Measurements from ENCODE around the gene TMEM175.

Gene TMEM175

DNA sequence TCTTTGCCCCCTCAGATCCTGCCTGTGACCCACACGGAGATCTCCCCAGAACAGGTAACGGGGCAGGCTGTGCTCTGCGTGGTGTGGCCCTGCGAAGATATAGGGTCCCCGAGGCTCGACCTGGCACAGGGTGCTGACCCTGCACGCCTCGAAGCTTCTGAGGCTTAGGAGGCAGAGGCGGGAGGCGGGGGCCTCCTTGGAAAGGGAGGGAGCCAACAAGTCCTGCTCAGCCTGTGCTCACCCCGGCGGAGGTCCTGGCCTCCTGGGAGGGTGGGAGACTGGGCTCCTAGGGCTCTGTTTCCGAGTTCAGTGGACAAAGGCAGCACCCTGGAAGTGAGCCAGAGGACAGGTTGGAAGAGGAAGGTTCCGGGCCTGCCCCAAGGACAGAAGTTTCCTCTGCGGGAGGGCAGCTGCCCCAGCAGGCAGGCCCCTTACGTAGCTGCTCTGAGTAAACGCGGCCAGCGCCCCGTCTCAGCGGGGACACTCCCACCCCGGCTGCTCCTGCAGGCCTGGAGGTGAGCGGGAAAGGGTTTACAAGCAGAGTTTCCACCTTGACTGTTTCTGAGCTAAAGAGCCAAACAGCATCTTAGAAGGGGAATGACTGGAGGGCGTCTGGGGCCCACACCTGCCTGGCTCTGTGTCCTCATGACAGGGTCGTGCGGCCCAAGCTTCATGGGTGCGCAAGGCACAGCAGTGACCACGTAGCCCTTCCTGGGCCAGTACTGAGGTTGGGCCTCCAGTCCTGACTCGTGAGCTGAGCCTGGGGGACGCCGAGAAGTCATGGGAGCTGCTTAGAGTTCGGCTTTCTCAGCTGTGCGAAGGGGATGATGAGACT is 16.1 kb downstream of the TMEM175 start:
- no peak for DNase-seq

- no peak for DNase-seq
Measured at GRCh38 chr4:948936-949300, 16.7 kb downstream of the TMEM175 start.

DNA sequence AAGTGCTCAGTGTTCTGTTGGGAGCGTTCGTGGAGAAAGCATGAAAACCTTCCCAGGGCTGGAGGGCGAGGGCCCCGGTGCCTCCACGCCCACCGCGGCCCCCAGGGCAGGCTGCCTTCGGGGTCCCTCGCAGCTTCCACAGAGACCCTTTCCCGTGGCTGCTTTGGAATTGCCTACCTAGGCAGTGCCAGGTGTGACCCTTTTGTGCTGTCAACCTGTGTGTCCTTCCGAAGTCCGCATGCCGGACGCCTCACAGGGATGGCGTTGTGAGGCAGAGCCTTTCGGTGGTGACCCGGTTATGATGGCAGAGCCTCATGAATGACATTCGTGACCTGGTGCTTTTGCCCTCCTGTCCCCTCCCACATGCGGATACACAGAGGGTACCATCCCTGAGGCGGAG is 17.4 kb downstream of the TMEM175 start:
- DNase-seq = no peak

DNA sequence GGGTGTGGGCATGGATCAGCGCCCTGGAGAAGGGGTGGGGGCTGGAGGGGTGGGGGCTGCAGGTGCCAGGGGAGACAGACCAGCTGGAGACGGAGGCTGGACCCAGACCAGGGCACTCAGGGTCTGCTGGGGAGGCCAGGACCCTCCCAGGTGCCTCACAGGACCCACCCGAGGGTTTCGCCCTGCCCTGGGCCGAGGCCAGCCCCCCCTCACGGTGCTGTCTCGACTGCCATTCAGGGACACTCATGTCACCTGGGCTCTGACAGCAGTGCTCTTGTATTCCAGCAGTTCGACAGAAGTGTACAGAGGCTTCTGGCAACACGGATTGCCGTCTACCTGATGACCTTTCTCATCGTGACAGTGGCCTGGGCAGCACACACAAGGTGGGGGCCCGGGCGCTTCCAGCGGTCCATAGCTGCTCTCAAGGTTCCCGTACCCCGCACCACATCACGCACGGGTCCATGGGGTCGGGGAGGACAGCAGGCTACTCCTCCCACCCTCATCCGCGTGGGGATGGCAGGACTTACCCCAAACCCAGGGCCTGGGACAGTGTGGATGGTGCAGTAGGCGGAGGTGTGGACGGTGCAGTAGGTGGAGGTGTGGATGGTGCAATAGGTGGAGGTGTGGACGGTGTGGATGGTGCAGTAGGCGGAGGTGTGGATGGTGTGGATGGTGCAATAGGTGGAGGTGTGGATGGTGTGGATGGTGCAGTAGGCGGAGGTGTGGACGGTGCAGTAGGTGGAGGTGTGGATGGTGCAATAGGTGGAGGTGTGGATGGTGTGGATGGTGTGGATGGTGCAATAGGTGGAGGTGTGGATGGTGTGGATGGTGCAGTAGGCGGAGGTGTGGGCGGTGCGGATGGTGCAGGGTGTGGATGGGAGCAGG is 18.1 kb downstream of the TMEM175 start:
- no peak for DNase-seq

DNA sequence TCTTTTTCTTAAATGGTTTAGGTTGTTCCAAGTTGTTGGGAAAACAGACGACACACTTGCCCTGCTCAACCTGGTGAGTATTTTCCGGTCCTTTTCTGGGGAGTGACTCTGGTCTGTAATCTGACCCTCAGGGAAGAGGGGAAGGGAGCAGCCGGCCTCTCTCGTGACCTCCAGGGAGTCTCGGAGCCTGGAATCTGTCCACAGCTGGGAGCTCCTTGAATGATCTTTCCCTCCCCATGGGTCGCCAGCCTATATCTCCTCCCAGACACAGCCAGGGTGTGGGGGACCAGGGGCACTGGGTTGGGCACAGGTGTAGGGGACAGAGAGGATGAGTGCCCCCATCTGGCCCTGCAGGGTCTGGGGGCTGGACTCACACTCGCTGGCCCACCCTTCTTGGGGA is 18.9 kb downstream of the TMEM175 start:
- no peak for DNase-seq

DNA sequence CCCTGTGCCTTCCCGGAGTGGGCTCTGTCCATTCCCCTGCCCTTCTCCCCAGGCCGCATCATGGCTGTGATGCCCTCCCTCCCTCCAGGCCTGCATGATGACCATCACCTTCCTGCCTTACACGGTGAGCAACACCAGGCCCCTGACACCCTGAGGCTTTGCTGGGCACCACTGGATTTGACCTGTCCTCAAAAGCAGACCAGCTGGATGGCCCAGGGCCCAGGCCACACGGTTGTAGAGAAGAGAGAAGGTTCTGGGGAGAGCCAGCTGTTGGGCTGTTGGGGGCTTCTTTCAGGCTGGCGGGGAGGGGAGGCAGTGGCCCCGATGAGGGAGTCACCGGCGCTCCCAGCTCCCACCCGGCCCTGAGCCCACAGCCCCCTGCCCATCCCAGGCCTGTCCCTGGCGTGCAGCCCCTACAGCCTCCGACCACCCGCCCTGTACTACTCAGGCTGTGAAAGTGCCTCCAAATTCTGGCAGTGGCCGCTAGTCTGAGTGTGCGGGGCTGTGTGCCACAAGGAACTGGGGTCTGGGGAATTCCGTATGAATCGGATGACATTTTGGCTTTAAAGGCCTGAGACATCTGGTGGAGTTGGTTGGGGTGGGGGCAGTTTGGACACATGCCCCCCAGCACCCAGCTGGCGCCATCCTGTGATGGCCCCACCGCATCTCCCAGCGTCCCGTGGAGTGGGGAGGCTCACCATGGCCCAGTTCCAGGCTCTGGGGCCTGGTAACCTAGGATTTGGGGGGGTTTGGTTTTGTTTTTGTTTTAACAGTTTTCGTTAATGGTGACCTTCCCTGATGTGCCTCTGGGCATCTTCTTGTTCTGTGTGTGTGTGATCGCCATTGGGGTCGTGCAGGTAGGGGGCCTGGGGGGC is 19.6 kb downstream of the TMEM175 start:
- DNase-seq = no peak

DNA sequence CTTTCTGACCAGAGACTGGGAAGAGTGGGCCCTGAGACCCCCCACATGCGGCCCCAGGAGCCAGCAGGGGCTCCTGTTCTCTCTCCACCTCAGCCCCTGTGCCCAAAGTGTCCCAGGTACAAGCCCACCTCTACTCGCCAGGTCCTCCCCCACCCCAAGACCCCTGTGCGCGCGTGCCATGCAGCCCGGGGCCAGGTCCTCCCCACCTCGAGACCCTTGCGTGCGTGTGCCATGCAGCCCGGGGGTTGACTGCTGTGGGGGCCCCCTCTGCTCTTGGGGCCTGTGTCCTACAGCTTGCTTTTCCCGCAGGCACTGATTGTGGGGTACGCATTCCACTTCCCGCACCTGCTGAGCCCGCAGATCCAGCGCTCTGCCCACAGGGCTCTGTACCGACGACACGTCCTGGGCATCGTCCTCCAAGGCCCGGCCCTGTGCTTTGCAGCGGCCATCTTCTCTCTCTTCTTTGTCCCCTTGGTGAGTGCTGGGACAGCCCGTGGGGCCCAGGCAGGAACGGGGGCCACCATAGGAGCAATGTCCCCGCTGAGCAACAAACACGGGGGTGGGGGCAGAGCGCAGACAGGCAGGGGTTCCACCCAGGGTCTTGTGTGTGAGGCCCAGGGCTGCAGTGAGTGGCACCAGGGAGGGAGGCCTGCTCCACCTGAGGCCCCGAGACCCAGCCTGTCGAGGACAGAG is 20.8 kb downstream of the TMEM175 start:
- DNase-seq = no peak

DNA sequence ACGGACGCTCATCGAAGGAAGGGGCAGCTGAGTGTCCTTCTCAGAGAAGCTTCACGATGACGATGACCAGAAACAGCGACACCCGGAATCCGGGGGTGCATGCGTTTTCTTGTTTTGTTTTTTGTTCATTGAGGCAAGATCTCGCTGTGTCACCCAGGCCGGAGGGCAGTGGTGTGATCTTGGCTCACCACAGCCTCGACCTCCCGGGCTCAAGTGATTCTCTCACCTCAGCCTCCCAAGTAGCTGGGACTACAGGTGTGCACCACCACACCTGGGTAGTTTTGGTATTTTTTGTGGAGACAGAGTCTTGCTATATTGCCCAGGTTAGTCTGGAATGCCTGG is 21.3 kb downstream of the TMEM175 start:
- DNase-seq = no peak

DNA sequence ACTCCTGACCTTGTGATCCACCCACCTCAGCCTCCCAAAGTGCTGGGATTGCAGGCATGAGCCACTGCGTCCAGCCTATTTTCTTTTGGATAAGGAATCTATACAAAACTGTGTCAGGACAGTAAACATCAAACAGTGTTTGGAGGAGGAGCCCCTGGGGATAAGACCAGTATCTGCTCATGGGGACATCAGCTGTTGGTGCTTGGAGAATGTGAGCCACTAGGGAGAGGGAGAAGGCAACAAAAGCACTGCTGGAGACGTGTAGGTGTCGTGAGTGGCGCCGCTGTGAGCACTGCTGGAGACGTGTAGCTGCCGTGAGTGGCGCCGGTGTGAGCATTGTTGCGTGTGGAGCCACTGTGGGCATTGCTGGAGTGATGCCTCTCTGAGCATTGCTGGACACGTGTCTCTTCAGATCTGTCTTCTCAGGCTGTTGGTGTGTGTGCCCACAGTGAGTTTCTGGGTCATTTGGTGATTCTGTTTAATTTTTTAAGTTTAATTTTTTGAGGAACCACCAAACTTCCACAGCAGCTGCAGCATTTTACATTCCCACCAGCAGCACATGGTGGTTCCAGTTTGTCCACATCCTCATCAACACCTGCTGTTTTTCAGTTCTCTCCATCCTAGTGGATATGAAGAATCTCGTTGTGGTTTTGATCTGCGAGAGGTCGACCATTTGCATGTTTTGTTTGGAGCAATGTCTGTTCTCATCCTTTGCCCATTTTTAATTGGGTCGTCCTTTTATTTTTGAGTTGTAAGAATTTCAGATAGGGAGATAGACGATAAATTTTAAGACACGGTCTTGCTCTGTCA is 22.2 kb downstream of the TMEM175 start:
- no peak for DNase-seq

DNA sequence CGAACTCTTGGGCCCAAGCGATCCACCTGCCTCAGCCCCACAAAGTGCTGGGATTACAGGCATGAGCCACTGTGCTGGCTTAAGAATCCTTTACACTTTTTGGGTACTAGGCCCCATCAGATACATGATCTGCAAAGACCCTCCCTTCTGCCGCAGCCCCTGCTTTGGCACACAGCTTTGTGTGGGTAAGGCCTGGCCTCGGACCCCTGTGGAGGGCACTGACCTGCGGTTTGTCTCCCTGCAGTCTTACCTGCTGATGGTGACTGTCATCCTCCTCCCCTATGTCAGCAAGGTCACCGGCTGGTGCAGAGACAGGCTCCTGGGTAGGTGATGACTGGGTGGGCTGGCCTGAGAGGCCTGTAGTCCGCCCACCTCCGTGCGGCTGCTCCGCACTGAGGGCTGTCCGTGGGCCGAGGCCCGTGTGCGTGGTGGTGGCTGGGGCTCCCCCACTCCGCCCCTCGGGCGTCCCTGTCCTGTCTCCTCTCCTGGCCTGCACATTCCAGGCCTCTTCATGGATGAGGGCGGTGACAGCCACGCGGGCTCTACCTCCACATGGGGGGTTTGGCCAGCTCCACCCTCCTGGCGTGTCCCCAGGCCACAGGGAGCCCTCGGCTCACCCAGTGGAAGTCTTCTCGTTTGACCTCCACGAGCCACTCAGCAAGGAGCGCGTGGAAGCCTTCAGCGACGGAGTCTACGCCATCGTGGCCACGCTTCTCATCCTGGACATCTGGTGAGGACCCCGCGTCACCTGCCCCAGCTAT is 23.1 kb downstream of the TMEM175 start:
- no peak for DNase-seq

GRCh38 chr4:955931-956381 is 23.7 kb downstream of the TMEM175 start:
- no peak for DNase-seq

- DNase-seq = no peak
Measured at GRCh38 chr4:956531-957230, 24.4 kb downstream of the TMEM175 start.

- no peak for DNase-seq
Measured at GRCh38 chr4:957231-957580, 24.9 kb downstream of the TMEM175 start.

GRCh38 chr4:957581-958313 is 25.5 kb downstream of the TMEM175 start:
- no peak for DNase-seq

GRCh38 chr4:958314-958665 is 26.0 kb downstream of the TMEM175 start:
- no peak for DNase-seq

DNA sequence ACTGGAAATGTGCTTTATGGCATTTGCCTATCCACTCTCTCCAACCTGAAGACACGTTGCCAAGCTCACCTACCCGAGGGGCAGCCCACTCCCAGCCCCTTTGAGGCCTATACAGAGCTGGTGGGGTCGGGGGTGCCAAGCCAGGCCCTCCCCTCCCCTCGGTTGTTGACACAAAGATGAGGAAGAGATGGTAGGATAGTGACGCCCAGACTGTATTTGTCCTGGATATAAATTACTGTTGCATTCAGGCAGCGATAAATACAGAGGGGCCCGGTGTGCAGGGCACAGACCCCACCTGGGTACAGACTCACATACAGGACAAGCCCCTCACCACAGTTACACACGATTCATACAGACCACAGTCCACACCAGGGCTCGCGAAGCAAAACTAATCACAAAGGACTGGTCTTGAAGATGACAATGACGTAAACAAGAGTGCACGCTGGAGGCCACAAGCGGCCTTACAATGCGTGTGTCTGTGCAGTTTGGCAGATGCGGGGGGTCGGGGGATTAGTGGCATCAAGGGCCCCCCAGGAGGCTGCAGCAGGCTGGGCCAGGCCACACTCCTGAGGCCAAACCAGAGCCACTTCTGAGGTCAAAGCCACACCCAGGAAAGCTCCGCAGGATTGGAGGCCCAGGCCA is 26.6 kb downstream of the TMEM175 start:
- no peak for DNase-seq

- DNase-seq = no peak
Measured at GRCh38 chr4:959338-960139, 27.3 kb downstream of the TMEM175 start.

DNA sequence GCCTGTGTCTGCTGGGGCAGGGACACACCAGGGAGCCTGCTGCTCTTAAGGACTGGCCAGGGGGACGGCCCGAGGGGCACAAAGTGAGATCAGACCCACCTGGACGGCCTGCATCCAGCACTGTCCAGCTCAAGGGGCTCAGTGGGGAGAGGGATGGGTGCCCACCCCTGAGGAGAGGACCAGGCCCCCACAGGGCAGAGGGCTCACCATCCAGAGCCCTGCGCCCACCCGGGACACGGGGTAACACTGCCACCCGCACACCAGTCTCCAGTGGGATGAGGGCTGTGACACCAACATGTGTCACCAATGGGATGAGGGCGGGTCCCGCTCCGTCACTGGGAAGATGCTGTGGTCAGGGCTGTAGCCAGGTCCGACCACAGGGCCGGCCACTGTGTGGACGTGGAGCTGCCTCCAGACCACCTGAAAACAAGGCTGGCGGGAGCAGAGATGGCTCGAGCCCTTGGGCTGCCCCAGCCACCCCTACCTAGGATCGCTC is 27.9 kb downstream of the TMEM175 start:
- DNase-seq = no peak

Measured in NCI-H2107 (cell line).